NCI-H2196 treated with DMSO at 0.1 percent for 48 hours (cell line): ENCODE data around the gene NRG3.
"Not testable (repeated sequence)": the region's sequence is repeated elsewhere in the genome, so short reads cannot be mapped to it uniquely, and the experiment has no call there.

Experiments
- DNase-seq: peaks from one replicate; lab custom pipeline; 2025; ENCODE audit not compliant: unreplicated experiment; lab: John Stamatoyannopoulos, UW

NRG3 gene

DNA sequence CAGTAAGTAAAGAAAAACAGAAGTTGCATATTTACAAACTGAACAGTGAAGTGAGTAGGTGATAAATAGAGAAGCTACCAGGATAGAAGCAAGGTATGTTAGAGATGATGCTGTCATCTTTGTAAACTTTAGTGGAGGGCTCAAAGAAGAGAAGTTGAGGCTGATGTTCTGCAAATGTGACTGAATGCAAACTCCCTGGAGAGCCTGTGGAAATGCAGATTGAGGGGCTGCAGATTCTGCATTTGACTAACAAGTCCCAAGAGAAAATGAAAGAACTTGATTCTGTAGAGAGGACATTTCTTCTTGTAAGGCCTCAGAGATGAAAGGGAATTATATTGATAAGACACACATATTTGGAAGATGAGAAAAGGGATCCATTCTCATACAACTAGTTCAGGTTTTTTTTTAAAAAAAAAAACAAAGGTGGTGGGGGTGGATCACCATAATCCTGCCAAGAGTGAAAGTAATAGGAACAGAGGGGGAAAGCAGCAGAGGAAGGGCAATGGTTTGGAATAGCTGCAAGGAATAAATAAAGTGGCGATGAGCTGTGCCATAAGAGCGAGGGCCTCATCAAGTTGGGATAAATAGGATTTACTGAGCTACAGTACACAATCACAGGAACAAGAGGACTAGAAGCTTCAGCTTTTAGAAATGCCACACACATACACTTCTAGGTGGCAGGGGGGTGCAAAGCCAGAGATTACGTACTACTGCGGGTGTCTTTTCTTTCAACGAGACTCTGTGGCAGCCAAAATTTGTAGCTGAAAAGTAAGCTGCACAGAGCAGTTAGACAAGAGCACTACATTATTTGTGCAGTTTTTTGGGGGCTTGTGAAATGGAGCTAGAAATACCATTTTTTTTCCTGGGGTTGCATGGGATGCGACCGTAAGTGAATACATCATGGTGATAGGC, 778.5 kb downstream of the NRG3 start:
- DNase-seq, result no peak

DNA sequence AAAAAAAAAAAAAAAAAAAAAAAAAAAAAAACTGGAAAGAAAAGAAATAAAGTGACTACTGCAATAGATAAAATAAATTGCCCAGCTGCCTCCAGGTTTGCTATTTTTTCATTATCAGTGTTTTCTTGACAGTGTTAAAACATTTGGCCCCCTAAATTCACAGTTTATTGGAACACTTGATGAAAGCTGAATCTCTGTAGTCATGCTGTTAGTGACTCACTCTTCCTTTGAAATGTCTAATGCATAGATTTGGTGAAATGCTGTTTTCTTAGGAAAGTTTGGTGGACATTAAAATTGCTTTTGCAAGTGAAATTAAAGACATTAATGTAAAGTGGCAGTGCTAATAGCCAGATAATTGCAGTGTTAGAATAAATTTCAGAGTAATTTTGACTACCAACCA, 785.2 kb downstream of the NRG3 start:
- no peak for DNase-seq

DNA sequence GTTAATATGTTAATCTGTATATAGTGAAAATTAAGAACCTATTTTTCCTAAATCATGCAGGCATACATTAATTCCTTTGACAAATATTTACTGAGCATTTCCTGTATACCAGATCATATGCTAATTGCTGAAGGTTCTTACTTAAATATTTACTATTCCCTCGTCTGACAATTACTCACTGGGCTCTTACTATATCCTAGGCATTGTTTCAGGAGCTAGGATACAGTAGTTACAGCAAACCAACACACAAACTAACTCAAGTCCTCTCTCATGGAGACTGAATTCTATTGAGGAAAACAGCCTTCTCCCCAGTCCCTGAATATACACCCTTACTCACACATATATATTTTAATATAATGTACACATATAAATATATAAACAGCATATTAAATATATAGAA, 786.0 kb downstream of the NRG3 start:
- DNase-seq, result no peak

DNA sequence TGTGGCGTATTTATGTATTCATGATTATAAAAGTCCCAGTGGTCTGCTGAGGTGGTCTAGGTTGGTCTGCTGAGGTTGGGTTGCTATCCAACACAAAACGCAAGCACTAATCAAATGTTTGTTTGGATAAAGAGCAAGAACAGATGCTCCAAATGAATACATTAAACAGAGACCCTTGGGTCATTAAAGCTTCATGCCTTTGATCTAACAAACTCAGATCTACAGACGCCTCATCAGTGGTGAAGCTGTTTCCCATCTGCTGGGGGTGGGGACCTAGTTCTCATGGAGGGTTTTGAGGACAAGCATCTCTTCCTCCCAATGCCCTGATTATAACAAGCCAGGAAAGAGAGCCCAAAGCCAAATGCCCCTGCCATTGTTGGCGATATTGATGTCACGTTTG, 786.7 kb downstream of the NRG3 start:
- DNase-seq, result no peak

DNA sequence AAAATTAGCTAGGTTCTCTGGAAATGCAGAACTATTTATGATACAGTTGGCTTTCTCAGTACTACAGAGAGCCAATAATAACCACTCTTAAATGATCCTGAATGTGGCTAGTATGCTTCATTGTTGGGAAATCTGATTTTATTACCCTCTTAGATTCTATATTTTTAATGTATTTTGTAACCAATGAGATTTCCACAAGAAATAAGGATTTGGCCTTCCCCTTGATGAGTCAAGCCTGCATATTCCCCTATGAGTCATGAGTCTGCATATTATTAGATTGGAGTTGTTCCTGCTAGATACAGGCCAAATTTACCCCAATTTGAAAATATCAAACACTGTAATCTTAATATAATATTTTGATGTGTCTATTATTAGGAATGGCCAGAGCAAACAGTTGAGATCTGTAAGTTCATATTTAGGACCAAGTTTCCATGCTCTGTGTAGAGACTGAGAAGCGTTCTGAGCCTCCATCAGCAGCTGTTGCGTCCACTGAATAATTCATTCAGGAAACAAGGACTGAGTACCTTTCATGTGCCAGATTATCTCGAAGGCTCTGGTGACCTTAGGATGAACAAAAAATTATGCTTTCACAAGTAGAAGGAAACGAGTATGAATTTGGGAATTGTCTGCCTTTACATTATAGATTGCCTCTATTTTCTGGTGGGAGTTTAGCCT, 793.4 kb downstream of the NRG3 start:
- no peak for DNase-seq

DNA sequence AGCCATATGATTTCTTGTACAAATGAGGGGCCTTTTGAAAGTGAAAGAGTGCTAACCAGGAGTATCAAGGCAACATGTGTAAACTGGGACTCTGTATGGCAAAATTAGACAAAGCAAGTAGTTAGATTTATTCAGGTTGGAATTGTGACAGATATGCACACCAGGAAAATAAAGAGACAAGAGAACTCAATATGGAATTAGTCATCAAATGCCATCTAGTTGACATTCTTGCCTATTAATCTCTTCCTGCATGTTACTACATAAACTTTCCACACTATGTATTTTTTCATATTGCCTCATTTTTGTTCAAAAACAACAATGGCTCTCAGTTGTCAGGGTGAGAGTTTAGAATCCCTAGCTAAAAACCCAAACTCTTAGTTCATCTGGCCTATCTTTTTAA, 799.0 kb downstream of the NRG3 start:
- DNase-seq, result no peak

DNA sequence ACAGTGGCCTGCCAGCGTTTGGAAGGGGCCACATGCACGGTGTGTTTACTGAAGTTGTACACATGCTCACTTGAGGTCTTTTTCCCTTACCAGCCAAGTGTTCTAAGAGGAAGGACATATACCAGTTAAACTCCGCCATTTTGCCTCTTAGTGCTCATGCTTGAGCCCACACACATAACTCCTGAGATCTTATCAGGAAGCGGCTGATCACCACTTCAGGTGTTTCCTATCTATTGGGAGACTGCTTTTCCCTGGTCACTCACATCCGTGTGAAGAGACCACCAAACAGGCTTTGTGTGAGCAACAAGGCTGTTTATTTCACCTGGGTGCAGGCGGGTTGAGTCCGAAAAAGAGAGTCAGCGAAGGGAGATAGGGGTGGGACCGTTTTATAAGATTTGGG, 802.9 kb downstream of the NRG3 start:
- DNase-seq, result not testable (repeated sequence)

DNA sequence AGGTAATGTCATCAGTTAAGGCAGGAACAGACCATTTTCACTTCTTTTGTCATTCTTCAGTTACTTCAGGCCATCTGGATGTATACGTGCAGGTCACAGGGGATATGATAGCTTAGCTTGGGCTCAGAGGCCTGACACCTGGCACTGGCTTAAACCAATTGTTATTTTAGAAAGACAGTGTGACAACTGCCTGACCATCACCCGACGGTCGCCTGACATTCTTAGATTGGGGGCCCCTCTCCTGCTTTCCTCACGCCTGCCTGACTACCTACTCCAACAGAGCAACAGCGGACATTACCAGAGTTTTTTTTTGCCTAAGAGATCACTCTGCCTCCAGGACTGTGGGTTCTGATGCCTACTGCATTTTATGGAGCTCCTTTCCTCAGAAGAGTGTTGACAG, 803.5 kb downstream of the NRG3 start:
- DNase-seq, result not testable (repeated sequence)

DNA sequence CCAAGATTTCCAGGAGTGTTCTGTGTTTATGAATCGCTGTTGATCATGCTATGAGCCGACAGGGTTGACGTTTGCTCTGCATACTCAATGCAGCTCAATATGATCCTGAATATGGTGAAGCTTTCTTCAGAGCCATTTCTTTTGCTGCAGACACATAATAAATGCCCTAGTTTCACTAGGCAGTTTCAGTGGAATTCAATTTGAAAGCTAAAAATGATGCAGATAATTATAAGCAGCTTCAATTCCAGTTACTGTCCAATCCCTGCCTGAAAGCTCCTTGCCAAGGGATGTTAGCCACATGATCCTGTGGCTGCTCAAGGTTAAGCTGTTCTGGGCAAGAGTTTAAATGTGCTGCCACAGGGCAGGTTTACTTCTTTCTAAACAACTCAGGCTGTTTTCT, 805.6 kb downstream of the NRG3 start:
- no peak for DNase-seq

DNA sequence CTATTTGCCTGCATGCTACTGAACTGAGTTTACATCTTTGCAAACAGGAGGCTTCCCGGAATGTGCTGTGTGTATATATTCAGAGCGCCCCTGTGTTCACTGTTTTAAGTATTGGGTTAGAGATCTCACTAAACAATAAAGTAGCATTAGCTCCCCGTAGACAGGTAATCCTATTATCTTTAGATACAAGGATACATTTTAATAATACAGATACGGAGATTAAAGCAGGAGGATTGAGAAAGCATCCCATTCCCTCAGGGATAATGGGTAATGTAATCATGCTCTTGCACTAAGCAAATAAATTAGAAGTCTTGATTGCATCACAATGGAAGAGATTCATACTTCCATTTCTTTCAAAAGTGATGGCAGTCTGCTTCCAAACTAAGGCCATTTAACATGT, 809.0 kb downstream of the NRG3 start:
- no peak for DNase-seq

DNA sequence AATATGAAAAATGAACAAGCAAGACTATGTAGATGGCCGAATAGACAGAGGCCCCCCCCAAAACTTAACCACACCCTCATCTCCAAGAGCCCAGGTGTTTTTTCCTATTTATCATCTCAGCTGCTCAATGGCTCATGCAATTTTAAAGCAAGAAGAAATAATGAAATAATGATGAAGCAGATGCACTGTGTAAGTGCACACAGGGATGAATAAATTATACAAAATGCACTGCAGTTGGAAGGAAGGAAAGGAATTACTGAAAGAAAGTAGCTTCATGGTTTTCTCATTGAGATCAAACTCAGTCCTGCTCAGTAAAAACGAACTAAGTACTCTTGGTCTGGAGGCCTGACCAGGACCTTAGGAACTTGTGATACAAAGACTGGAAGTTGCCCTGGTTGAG, 810.1 kb downstream of the NRG3 start:
- DNase-seq, result no peak

DNA sequence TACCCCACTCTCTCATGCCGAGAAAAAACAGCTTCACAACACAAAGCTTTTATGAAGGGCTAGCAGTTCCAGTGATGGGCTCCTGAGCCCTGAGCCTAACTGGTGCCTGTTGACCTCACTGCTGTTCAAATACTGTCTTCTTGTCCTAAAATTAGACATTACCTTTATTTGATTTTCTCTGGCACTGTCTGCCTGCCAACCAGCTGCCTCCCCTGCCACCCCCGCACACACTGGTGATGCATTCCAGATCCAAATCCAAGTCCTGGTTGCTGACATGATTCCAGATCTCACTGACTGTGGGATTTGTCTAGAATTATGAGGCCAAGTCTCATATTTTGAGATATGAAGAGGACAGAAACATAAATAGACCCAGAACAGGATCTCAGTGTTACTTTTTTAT, 816.2 kb downstream of the NRG3 start:
- DNase-seq, result no peak

DNA sequence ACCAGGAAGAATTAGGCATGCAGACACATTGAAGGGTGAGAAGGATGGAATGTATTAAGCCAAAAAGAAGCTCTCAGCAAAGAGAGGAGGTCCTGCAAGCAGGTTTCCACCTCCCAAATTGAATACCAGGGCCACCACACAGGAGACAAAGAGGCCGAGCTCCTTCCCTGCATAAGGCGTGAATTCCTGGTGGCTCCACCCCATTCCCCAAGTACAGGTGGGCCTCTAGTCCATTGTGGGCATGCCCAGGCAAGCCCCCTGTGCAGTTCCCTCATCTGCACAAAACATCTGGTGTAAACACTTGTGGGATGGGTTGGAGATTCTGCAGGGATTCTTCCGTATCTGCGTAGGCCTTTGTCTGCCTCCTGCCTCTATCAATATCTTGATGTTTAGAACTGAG, 817.5 kb downstream of the NRG3 start:
- no peak for DNase-seq

DNA sequence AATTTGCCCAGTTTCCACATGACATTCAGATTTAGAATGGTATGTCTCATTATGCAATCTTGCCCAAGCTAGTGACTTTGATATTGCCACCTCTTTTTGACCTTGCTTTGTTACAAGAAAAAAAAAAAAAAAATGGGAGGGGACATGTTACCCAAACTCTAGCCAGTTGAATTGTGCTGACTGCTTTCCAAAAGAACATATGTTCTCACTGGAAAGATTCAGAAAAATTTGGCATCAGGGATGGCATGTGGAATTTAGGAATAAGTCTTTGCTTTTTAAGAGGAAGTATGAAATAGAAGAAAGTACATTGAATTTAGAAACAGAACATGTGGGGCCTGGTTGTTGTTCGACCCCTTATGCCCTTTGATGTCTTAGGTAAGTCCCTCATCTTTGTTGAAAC, 846.8 kb downstream of the NRG3 start:
- no peak for DNase-seq

DNA sequence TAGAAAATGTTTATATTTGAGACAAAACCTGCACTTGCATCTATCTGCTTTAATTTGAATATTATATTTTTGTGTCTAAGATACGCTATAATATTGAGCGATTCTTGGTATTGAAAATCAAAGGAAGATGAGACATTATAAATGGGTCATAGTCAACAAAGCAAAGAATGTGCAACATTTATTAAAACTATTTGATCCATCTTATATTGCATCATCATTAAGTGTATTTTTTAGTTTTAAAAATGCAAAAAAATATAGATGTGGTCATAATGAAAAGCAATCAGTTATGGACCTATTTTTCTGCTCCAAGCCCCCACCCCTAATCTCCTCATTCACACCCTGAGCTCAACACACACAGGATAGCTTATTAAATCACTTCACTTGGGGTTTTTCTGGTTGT, 847.3 kb downstream of the NRG3 start:
- no peak for DNase-seq

DNA sequence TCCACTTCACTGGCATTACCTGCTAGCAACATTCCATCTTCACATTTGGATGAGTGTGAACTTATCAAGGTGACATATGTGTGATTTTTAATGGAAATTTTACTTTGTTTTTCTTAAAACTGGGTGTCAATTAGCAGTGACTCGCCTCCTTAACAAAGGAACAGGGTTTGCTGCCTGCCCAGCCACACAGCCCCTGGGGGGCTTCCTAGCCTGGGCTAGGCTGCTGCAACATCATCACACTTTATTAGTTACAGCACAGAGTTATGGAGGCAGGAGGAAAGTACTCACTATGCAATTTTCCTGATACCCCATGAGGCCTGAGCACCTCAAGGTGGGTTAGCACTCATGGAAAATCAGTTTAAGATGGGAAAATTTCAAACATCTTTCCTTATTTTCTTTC, 861.3 kb downstream of the NRG3 start:
- DNase-seq, result no peak

DNA sequence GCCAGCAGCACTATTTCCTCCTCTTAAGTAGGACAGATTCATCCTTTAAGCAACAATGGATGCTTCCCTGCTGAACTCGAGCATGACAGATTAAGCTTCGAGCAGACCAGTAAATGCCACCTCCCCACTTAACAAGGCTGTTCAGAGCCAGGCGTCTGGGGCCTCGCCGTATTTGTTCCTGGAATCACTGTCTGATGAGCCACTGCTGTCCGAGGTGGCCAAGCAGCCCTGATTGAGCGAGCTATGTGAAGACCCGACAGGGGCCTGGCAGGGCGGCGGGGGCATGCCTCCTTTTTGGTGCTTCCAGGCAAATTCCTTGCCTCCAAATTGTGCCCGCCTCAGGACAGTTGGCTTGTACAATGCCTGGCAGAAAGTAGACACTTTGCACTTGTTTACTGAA, 862.6 kb downstream of the NRG3 start:
- DNase-seq, result no peak

DNA sequence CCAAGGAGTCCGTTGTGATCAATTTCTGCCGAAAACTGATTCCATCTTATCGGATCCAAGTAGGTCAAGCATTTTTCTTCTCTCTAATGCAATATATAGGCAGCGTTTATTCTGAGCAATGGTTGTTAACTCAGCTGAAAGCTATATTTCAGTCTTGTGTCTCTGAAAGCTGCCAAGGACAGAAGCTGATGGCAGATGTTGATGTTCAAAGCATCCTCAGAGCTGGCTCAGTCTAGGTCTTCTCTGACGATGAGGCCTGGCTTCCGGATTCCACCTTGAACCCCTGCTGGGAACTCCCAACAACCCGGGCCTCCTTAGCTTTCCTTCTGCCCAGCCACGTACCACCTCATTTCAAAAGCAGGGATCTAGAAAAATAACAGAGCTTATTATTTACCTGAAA, 863.6 kb downstream of the NRG3 start:
- no peak for DNase-seq

DNA sequence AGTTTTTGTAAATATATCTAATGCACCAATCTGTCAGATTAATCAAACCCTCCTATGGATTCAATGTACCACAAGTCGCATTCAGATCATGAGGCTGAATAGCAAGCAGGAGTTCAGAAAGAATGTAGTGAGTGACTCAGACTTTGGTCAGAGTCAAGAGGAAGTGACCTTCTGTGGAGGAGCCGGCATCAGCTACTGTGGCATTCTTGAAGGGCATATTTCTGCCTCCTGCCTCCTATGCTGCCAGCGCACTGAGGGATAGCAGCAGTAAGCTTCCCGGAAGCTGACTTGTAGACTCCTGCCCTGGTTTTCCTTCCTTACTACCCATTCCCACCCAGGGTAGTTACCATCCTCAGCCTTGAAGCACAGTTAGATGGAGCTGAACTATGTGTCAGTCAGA, 867.5 kb downstream of the NRG3 start:
- no peak for DNase-seq

DNA sequence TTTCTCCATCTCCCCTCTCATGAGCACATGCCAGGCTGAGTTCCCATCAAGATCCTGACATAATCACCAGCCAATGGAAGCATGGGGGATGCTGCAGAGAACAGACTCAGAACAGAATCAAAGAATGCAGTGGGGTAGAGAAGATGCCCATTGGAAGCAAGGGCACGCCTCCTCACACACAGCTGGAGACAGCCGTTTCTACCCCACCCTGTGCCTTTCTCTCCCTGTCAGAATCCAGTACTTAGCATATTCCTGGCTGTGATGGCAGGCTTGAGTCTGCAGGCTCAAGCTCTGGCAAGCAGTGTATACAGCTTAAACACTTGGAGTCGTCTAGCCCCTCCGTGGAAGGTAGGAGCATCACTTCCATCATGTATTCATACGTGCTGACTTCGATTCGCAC, 867.9 kb downstream of the NRG3 start:
- DNase-seq, result no peak

DNA sequence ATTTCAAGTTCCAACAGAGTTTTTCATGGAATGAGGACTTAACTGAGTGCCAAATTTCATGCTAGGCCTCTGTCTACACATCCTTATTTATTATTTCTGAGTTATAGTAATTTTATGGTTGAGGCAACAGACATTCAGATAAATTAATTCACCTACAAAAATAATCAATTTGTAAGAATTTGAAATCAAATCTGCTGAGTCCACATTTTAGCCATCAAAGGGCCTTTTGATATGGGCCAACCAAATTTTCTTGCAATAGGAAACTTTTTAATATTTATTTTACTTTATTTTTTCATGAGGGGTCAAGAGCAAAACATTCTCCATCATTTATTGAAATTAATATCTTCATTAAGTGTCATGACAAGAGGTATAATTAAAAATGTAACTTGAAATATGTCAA, 875.5 kb downstream of the NRG3 start:
- no peak for DNase-seq

DNA sequence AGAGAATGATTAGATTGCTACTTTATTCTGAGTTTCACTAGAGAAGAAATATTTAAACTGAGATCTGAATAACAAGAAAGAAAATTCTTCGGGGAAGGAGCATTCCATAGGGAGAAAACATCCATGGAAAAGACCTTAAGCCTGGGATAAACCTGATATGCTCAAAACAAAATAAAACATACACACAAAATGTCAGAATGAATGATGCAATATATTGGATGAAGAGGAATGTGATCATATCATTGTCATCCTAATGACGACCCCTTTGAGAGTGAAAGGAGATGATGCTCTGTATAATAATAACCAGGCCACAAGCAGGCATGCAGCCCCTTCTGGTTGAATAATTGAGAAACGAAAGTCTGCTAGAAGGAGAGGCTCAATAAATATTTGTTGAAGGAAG, 882.4 kb downstream of the NRG3 start:
- DNase-seq, result no peak

DNA sequence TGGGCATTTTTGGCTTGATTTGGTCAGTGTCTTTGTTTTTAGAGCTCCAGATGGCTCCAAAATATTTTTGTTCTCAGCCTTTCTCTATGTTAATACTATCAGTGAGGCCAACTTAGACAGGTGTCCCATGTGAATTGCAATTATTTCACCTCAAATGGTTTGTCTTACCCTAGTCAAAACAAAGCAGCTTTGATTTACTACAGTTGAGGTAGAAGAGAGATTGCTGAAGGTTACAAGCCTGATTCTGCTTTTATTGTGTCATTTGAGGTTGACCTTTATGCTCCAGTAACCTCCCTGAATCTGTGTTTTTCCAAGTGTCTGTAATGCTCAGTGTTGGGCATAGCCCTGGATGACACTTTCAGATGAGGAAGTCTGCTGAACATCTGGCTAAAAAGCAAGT, 882.9 kb downstream of the NRG3 start:
- no peak for DNase-seq
